ENCODE results near the gene KRT74. TPM values are rescaled to one million over a fixed set of nuclear protein-coding genes. Genes with fewer than 3 reads are reported as not detected.

KRT74 gene
- total and polyA plus RNA-seq, 2 of the 8 experiments (the other 6 are each of a cell fraction or from before 2014, with no cell fraction given) = not detected

DNA sequence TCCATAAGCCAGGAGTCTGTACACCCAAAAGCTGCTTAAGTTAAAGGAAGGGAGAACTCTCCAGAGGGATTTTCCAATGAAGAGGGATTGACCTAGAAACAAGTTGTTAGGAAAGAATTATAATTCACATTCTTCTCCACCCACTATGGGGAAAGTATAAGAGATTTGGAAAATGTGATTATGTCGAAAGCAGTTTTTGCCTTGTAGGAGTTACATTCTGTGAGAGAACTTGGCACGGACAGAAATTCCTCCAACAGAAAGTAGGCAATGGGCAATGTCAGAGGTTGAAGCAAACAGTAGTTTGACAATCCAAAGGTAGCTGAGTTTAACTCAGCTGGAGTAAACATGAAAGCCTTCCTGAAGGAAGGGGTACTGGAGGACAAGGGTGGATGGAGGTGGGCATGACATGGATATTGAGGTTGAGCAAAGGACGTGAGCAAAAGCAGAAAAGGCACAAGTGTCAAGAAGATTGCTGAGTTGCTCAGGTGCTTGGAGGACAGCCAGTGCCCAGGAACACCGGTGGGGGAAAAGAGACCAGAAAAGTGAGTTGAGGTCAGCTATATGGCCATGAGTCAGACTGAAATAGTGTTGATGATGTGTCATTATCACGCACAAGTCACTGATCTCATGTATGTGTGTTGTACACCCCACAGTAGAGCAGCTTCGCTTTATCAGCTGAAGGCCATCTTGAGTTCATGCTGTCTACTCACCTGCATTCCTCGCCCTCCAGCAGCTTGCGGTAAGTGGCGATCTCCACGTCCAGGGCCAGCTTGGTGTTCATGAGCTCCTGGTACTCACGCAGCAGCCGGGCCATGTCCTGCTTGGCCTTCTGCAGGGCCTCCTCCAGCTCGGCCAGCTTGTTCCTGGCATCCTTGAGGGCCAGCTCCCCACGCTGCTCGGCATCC lies 57.5 kb downstream of the KRT74 start:
- Histone ChIP-seq H2BK12ac (ENCODE audit: low read depth, low read length) (no peak overlapping the region), H3K79me1 (ENCODE audit: low read depth, low read length) (no peaks in the 10 kb centered on the region), H2AK5ac (ENCODE audit: low read depth, low read length) (no peak overlapping the region), H3K4me1 (replicated peaks in 1 of 4; ENCODE audit: control insufficient read depth in 3 of 4, insufficient read depth in 4 of 4, low read length in 3 of 4) (no peaks in the 10 kb centered on the region), H3K18ac (ENCODE audit: extremely low read depth, low read length) (no peak overlapping the region), H2BK5ac (ENCODE audit: low read depth, low read length) (peak overlapping the region; percentile 71; the same call in 1 of the 2 replicates), H3K27ac (ENCODE audit: low read depth, low read length) (no peak overlapping the region), H3K79me2 (ENCODE audit: control insufficient read depth in 1 of 2, insufficient read depth in 2 of 2, low read length in 2 of 2) (no peaks in the 10 kb centered on the region), H3K9me3 (ENCODE audit: insufficient read depth in 2 of 2, low read depth in 1 of 2, low read length in 1 of 2) (peaks cover 0 to 2% of the 10 kb centered on the region in 2 experiments; a peak in 1 of 4 replicates), H4K20me1 (replicated peaks in 1 of 2; ENCODE audit: control insufficient read depth in 1 of 2, insufficient read depth in 2 of 2, low read length in 2 of 2) (no peaks in the 10 kb centered on the region), H2BK15ac (ENCODE audit: low read length) (no peak overlapping the region), H2BK120ac (replicated peaks; ENCODE audit: low read depth, low read length) (no peak overlapping the region), H2BK20ac (ENCODE audit: low read length) (no peak overlapping the region), H3K4me3 (ENCODE audit: extremely low read depth in 1 of 4, insufficient read depth in 2 of 4, low read depth in 3 of 4, low read length in 4 of 4) (no peak overlapping the region), H3K4ac (replicated peaks; ENCODE audit: insufficient read length, low read depth, low read length) (no peak overlapping the region), H3K9ac (replicated peaks in 1 of 4; ENCODE audit: extremely low read depth in 1 of 4, low read depth in 3 of 4, low read length in 3 of 4) (no peak overlapping the region), H3K23ac (ENCODE audit: insufficient read length) (no peak overlapping the region), H3K4me2 (ENCODE audit: insufficient read depth in 1 of 2, low read depth in 2 of 2, low read length in 2 of 2) (no peak overlapping the region), H3K56ac (replicated peaks; ENCODE audit: insufficient read length, low read depth, low read length) (no peak overlapping the region), H3K23me2 (ENCODE audit: low read depth, low read length) (no peaks in the 10 kb centered on the region; the same call in 1 of the 2 replicates), H4K91ac (replicated peaks; ENCODE audit: insufficient read length, low read length) (no peak overlapping the region), H3K27me3 (replicated peaks in 1 of 4; ENCODE audit: control insufficient read depth in 3 of 4, extremely low read depth in 1 of 4, insufficient read depth in 3 of 4, low read length in 3 of 4) (no peaks in the 10 kb centered on the region), H3K36me3 (ENCODE audit: control insufficient read depth in 2 of 4, insufficient read depth in 4 of 4, low read length in 3 of 4) (no peaks in the 10 kb centered on the region), H4K5ac (ENCODE audit: insufficient read length, low read depth, low read length) (no peak overlapping the region), H2AFZ (ENCODE audit: low read length) (no peak overlapping the region), H4K8ac (ENCODE audit: extremely low read depth, insufficient read depth, low read length) (no peak overlapping the region), H3K14ac (ENCODE audit: insufficient read length) (no peak overlapping the region)
- FAIRE-seq = no peak
- ChIA-PET POLR2A (ENCODE audit: partially characterized antibody) (no interaction called here), CTCF (ENCODE audit: partially characterized antibody) (interaction anchor here (0.7 to 4.5 kb wide), 12 partner anchors 9 to 363 kb away, joined by 3 to 29 read pairs (median 3); no protein-coding TSS in a partner anchor)
- TF ChIP-seq FOSL1 (IDR thresholded peaks at IDR 0.05; ENCODE audit: insufficient read depth, low read depth, low read length) (no peak), EZH2 (IDR thresholded peaks at IDR 0.05; ENCODE audit: low read depth, low read length, severe bottlenecking) (no peak), NANOG (IDR thresholded peaks at IDR 0.05; ENCODE audit: insufficient read depth, low read depth, low read length, poor library complexity, severe bottlenecking) (no peak), SIN3A (conservative IDR thresholded peaks at IDR 0.05 in 1 of 2, IDR thresholded peaks at IDR 0.05 in 1 of 2; ENCODE audit: low read depth in 1 of 2, low read length in 2 of 2) (no peak), RBBP5 (IDR thresholded peaks at IDR 0.05; ENCODE audit: borderline replicate concordance, low read depth, low read length) (no peak)
- WGBS, 2 experiments (ENCODE audit: extremely low coverage in 1 of 2, insufficient coverage in 1 of 2, insufficient read length in 1 of 2, insufficient replicate concordance in 2 of 2, low coverage in 1 of 2, low lambda C conversion rate in 2 of 2, missing lambda C conversion rate in 1 of 2) = 81% methylated on average over 15 of the region's 15 CpGs; no CpG with 5 or more reads in 1 of the 2 experiments
- DNase-seq (ENCODE audit: low read depth in 1 of 2, low spot score in 2 of 2) = peak in 1 of 2 experiments; percentile 16
